H7 (cell line): ENCODE data around the gene FLACC1. TPM values are rescaled to one million over a fixed set of nuclear protein-coding genes. Genes with fewer than 3 reads are reported as not detected.
"Not testable (repeated sequence)": the region's sequence is repeated elsewhere in the genome, so short reads cannot be mapped to it uniquely, and the experiment has no call there.

Source experiments
- DNase-seq: peaks from one replicate; pipeline ENCODE4 v3.0.0; 2012
- H3K27me3 ChIP-seq: 2 replicates; pipeline ENCODE4 v1.6.0; 2011; ENCODE audit warnings: mild to moderate bottlenecking, low read length; ENCODE audit not compliant: control insufficient read depth, insufficient read depth
- H3K36me3 ChIP-seq: replicated peaks from 2 replicates; pipeline ENCODE4 v1.5.1; 2011; ENCODE audit warnings: low read length; ENCODE audit not compliant: control insufficient read depth, insufficient read depth
- H3K4me3 ChIP-seq: 2 replicates; pipeline ENCODE4 v1.5.1; 2011; ENCODE audit warnings: low read depth, mild to moderate bottlenecking, control low read depth, low read length, moderate library complexity; ENCODE audit not compliant: insufficient read depth
- total RNA-seq: library from RNA; depleted of rRNA; stranded (reverse); fragments of >200 nt; shearing (Covaris generic); gene quantifications from 2 replicates; pipeline ENCODE4 v1.2.3, GENCODE V29; 2014

The FLACC1 gene
- total RNA-seq, 1 experiment from 2014 or later, result not detected

DNA sequence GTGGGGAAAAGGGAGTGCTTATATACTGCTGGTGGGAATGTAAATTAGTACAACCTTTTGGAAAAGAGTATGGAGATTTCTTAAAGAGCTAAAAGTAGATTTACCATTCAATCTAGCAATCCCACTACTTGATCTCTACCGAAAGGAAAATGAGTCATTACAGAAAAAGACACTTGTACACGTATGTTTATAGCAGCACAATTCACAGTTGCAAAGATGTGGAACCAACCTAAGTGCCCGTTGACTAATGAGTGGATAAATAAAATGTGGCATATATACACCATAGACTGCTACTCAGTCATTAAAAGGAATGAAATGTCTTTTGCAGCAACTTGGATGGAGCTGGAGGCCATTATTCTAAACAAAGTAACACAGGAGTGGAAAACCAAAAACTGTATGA, 29.5 kb downstream of the FLACC1 start:
- H3K36me3 ChIP-seq, result no peaks in the 10 kb centered on the region
- H3K4me3 ChIP-seq, result no peak overlapping the region
- no peaks in the 10 kb centered on the region for H3K27me3 ChIP-seq
- no peak for DNase-seq

DNA sequence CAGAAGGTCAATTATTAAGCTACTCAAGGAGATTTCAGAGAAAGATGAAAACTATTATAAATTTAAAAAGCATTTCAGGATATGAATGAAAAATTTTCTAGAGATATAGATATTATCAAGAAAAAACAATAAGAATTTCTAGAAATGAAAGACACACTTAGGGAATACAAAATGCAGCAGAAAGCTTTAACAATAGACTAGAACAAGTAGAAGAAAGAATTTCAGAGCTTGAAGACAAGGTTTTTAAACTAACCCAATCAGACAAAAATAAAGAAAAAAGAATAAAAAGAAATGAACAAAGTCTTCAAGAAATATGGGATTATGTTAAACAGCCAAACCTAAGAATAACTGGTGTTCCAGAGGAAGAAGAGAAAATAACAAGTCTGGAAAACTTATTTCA, 34.4 kb downstream of the FLACC1 start:
- Histone ChIP-seq H3K4me3 (no peak overlapping the region), H3K27me3 (no peaks in the 10 kb centered on the region), H3K36me3 (no peaks in the 10 kb centered on the region)
- DNase-seq, result no peak

- no peak for DNase-seq
- Histone ChIP-seq H3K36me3 (no peaks in the 10 kb centered on the region), H3K27me3 (no peaks in the 10 kb centered on the region), H3K4me3 (no peak overlapping the region)
Measured at GRCh38 chr2:201320701-201321100, 36.4 kb downstream of the FLACC1 start.

- Histone ChIP-seq H3K4me3 (no peak overlapping the region), H3K36me3 (no peaks in the 10 kb centered on the region), H3K27me3 (no peaks in the 10 kb centered on the region)
- no peak for DNase-seq
Measured at GRCh38 chr2:201320257-201320656, 36.9 kb downstream of the FLACC1 start.

DNA sequence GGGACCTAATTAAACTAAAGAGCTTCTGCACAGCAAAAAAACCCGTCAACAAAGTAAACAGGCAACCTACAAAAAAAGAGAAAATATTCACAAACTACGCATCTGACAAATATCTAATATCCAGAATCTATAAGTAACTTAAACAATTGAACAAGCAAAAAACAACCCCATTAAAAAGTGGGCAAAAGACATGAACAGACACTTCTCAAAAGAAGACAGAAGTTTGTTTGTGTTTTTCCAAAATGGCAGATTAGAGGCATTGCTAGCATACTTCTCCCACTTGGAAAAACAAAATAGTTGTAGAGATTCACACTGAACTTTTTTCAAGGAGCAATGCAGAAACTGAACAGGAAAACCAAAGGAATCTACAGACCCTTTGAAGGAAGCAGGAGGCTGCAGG, 37.6 kb downstream of the FLACC1 start:
- Histone ChIP-seq H3K27me3 (no peaks in the 10 kb centered on the region), H3K4me3 (no peak overlapping the region), H3K36me3 (no peaks in the 10 kb centered on the region)
- DNase-seq, result no peak

- H3K36me3 ChIP-seq, result no peaks in the 10 kb centered on the region
- no peaks in the 10 kb centered on the region for H3K27me3 ChIP-seq
- DNase-seq, result no peak
- H3K4me3 ChIP-seq, result no peak overlapping the region
Measured at GRCh38 chr2:201313362-201313761, 43.8 kb downstream of the FLACC1 start.

- H3K27me3 ChIP-seq, result no peaks in the 10 kb centered on the region
- no peak overlapping the region for H3K4me3 ChIP-seq
- no peak for DNase-seq
- no peaks in the 10 kb centered on the region for H3K36me3 ChIP-seq
Measured at GRCh38 chr2:201308914-201309313, 48.2 kb downstream of the FLACC1 start.

GRCh38 chr2:201307876-201308275, 49.3 kb downstream of the FLACC1 start:
- Histone ChIP-seq H3K27me3 (no peaks in the 10 kb centered on the region), H3K36me3 (no peaks in the 10 kb centered on the region), H3K4me3 (no peak overlapping the region)
- no peak for DNase-seq

DNA sequence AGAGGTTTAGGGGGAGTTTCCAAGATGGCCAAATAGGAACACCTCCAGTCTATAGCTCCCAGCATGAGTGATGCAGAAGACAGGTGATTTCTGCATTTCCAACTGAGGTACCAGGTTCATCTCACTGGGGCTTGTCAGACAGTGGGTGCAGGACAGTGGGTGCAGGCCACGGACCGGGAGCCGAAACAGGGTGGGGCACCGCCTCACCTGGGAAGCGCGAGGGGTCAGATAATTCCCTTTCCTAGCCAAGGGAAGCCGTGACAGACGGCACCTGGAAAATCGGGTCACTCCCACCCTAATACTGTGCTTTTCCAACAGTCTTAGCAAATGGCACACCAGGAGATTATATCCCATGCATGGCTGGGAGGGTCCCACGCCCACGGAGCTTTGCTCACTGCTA, 57.2 kb downstream of the FLACC1 start:
- H3K36me3 ChIP-seq, DNase-seq, H3K4me3 ChIP-seq, H3K27me3 ChIP-seq: not testable (repeated sequence)

DNA sequence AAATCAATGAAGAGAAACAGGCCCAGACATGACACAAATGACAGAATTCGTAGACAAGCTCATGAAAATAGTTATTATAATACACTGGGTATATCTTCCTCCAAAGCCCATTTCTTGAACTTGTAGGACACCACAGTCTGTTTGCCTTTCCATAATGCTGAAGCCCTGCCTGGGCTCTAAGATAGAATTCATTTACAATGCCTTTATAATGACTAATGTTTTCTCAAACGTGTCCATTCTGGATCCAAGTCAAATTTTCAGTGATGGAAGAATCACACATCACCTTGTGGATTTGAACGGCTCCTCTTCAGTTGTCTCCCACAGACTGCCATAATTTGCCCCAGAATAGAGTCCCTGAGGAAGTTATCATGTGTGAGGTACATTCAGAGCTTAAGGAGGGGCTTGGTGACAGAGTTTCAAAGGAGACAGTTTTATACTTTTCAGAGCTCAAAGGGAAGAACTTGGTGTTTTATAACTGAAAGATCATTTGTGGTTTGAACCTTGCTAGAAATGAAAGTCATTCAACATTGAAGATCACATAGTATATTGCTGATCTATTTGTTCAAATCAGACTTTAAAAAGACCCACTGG, 58.6 kb downstream of the FLACC1 start:
- Histone ChIP-seq H3K27me3 (no peaks in the 10 kb centered on the region), H3K36me3 (no peaks in the 10 kb centered on the region), H3K4me3 (no peak overlapping the region)
- DNase-seq, result no peak

DNA sequence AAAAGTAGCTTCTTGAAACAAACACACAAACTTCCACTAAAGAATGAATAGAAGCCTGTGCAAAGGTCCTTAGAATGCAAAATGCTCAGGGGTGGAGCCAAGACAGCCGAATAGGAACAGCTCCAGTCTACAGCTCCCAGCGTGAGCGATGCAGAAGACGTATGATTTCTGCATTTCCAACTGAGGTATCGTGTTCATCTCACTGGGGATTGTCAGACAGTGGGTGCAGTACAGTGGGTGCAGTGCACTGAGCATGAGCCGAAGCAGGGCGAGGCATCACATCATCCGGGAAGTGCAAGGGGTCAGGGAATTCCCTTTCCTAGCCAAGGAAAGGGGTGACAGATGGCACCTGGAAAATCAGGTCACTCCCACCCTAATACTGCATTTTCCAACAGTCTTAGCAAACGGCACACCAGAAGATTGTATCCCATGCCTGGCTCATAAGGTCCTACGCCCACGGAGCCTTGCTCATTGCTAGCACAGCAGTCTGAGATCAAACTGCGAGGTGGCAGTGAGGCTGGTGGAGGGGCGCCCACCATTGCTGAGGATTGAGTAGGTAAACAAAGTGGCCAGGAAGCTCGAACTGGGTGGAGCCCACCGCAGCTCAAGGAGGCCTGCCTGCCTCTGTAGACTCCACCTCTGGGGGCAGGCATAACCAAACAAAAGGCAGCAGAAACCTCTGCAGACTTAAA, 66.5 kb downstream of the FLACC1 start:
- not testable (repeated sequence) for H3K27me3 ChIP-seq, H3K4me3 ChIP-seq, DNase-seq

DNA sequence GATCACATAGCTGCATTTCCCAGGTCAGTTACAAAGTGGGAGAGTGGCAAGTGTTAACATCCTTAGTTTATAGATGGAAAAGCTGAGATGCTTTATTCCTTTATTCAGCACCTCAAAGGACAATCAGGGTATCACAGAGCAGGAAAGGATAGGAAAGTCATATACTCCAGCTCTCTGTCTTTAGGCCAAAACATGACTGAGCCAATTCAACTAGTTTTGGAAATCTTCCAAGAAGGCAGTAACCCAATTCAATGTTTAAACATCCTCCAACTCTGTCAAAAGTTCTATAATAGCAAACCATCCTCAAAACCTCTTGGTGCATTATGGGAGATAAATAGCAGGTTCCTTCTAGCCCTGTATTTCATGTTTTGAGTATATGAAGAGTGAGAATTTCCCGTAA, 71.6 kb downstream of the FLACC1 start:
- Histone ChIP-seq H3K4me3 (no peak overlapping the region), H3K27me3 (no peaks in the 10 kb centered on the region), H3K36me3 (no peaks in the 10 kb centered on the region)
- DNase-seq, result no peak

More for the DNA sequence above, 66.5 kb downstream of the FLACC1 start:
- not testable (repeated sequence) for H3K36me3 ChIP-seq

- Histone ChIP-seq H3K4me3 (no peak overlapping the region), H3K36me3 (no peaks in the 10 kb centered on the region; the same call in 1 of the 2 replicates), H3K27me3 (no peaks in the 10 kb centered on the region)
- no peak for DNase-seq
Measured at GRCh38 chr2:201280191-201281040, 76.7 kb downstream of the FLACC1 start.

GRCh38 chr2:201279079-201279478, 78.1 kb downstream of the FLACC1 start:
- Histone ChIP-seq H3K27me3 (no peaks in the 10 kb centered on the region), H3K4me3 (no peak overlapping the region), H3K36me3 (no peaks in the 10 kb centered on the region; the same call in 1 of the 2 replicates)
- no peak for DNase-seq

- Histone ChIP-seq H3K27me3 (no peaks in the 10 kb centered on the region), H3K4me3 (no peak overlapping the region), H3K36me3 (no peaks in the 10 kb centered on the region; the same call in 1 of the 2 replicates)
- DNase-seq, result no peak
Measured at GRCh38 chr2:201276511-201276910, 80.6 kb downstream of the FLACC1 start.
